Forelimb muscle (tissue), 1 donor: ENCODE data around the gene CHADL. TPM values are rescaled to one million over a fixed set of nuclear protein-coding genes. Genes with fewer than 3 reads are reported as not detected.

Experiments used
- DNase-seq: peaks from one replicate; pipeline ENCODE4 v3.0.0-alpha.2; 2013; ENCODE audit warnings: low read depth
- polyA plus RNA-seq: library from polyadenylated mRNA; unstranded; fragments of 120-200 nt; gene quantifications from one replicate; pipeline ENCODE4 v1.2.1, GENCODE V29; 2013; ENCODE audit not compliant: insufficient read length

CHADL gene
- polyA plus RNA-seq, 1 donor: 4.5 TPM

DNA sequence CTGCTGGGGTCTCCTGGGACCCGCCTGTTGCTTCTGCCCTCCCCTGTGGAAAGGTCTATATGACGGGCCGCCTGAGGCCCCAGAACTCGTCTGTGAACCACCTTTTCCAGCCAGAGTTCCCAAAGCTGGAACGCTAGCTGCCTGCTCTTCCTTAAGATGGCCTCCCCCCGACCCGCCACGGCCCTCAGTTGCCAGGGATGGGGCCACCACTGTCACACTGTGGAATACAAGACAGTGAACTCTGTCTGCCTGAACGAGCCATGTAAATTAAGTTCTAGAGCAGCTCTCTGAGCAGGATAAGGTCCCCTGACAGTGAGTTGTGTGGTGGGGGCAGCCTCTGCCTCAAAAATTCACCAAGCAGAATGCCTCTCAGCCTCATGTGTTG lies 10.3 kb downstream of the CHADL start:
- no peak for DNase-seq

DNA sequence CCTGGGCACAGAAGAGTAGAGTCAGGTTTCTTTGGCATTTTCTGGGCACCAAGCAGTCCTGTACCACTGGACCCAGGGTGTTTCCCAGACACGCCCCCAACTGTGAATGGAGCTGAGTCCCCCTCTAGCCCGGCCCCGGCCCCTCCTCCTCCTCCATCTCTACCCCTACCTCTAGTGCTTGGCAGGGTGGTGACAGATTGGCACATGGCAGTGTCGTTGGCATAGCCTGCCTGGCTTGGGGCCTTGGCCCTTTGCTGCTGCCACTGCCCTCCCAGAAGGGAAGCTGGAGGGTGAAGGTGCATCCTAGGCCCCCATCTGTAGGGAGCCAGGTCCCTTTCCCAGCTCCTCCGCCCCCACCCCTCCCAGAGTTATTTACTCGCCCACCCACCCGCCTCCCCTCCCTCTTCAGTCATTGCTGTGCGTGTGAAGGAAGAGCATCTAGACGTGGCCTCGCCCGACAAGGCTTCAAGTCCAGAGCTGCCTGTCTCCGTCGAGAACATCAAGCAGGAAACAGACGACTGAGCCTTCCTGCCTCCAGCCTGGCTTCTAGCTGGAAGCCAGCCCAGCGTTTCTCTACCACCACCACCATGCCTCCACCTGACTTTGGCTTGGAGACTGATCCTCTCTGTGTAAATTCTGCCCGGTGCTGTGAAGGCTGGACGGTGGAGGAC lies 10.9 kb downstream of the CHADL start:
- DNase-seq: no peak

DNA sequence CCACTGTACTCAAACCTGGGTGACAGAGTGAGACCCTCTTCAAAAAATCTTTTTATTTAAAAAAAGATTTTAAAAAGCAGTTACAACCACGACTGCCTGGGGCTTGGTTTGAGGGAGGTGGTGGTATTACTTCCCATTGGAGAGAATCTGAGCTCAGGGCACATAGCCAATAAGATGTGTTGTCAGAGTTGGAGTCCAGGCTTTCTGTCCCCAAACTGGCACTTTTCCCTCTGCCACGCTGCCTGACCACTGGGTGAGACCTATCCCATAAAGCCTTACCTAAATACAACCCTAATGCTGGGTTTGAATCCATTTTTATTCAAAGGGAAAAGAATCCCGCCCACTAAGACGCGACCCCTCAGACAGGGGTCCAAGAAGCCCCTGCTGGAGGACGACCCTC lies 11.5 kb downstream of the CHADL start:
- DNase-seq: no peak

DNA sequence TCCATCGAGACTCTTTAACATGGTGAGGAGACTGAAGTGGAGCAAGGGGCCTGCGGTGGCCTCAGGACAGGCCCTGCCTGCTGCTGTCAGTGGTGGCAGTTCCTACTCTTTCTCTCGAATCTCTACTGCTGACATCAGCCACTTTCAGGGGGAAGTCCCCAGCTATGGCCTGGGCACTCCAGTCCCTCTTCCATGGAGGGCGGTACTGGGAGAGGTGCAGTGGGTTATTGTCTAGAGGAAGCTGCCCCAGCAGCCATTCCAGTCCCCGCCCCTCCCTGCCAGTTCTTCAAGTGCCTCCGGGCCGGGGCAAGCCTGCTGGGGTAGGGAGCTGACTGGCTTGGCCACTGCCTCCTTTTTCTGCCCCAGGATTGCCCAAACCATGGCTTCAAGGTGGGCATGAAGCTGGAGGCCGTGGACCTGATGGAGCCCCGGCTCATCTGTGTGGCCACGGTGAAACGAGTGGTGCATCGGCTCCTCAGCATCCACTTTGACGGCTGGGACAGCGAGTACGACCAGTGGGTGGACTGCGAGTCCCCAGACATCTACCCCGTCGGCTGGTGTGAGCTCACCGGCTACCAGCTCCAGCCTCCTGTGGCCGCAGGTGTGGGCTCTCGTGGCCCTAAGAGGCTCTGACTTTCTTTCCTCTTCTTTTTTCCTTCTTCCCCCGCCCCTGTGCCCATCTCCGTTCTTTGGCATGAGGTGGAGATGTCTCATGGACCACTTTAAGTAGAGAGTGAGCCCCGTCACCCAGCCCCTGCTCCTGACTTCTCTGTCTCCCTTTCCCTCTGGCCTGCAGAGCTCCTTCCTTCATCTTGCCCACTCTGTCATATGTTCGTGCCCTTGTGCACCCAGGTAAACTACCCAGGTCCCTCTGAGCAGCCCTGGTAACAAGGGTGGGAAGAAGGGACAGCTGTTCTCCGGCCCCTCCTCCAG lies 13.7 kb downstream of the CHADL start:
- DNase-seq: no peak

DNA sequence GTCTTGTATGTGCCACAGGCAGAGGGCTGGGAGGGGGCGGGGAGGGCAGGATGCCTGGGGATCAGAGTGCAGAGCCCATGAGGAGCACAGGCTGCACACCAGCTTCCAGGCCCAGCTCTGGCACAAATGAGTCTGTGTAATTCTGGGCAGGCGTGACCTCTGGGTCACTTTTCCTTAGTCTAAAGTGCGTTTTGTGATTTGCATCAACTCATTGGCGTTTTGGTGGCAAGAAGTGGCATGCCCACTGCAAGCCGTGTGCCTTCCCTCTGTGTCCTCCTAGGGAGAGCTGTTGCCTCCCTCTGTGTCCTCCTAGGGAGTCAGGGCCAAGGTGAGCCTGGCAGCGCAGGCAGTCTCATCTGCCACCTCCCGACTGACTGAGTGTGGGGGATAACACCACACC lies 17.2 kb downstream of the CHADL start:
- DNase-seq: no peak

DNA sequence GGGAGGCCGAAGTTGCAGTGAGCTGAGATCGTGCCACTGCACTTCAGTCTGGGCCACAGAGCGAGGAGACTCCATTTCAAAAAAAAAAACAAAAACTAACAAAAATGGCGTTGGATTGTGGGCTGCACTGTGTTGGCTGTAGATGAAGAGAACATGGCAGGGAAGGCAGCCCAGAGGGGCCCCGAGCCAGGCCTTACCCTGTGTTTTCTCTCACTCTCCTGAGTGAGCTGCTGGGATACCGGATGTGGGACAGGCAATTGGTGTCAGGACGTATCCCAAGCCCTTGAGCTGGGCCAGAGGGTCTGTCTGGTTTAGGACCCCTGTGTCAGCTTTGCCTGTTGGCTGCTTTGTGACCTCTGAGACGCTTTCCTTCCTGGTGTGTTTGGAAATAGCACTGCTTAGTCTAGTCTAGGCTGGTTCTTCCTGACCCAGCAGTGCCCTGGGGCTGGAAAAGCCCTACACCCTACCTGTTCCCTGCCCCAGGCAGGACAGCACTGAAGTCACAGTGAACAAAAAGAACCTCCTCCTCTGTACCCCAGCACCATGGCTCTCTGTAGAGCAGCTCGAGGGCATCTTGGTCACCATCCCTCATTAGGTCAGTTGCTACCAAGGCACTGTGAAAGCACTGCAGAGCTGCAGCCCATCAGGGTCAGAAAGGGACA lies 17.8 kb downstream of the CHADL start:
- DNase-seq: no peak

DNA sequence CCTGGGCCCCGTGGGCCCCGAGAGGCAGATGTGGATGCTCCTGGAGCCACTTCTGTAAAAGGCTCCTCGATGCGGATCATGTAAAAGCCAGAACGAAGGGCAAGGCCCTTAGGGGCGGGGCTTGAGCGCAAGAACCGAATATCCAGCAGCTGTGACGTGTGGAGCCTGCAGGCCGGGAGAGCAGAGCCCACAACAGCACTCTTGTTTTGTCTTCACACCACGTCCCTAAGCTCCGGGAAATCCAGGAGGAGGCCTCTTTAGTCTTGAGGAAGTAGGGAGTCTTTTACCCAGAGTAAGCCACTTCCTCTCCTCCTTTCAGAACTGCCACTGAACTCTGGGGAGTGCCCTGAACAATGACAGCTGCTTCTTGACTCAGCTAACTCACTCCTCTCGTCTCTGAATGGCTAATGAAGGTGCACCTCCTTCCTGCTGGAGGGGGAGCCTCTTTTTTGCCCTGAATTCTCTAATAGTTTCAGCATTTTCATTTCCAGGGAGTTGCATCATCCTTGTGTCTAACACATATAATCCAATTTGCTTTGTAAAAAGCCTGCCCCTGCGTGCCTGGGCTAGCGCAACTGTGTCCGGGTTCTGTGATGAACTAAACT lies 23.1 kb downstream of the CHADL start:
- DNase-seq: no peak

DNA sequence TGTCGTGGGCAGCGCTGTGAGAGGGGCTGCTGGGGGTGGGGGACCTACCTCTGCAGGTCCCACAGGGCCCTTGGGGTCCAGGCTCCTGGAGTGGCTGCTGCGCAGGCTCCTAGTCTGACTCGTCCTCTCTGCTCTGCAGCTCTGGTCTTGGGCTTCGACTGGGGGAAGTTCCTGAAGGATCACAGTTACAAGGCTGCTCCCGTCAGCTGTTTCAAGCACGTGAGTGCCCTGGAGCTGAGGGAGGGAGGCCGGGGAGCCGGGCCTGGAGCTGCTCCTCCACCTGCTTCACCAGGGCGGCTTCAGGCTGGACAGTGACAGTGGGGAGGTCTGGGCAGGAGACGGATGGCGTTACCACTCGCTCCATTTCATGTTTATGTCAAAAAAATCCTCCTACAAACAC lies 23.7 kb downstream of the CHADL start:
- no peak for DNase-seq

DNA sequence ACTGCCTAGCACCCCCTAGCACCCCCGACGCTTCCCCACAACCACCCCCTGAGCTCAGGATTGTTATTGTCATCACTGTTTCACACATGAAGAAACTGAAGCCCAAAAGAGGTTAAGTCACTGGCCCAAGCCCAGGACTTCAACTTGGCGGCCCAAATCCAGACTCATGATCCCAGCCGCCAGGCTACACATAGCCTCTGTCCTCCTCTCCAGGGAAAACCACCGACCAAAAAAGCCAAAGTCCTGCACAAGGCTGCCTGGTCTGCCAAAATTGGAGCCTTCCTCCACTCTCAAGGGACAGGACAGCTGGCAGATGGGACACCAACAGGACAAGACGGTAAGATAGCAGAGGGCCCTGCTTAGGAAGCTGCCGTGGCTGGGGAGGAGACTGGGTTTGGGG lies 24.8 kb downstream of the CHADL start:
- DNase-seq: no peak

DNA sequence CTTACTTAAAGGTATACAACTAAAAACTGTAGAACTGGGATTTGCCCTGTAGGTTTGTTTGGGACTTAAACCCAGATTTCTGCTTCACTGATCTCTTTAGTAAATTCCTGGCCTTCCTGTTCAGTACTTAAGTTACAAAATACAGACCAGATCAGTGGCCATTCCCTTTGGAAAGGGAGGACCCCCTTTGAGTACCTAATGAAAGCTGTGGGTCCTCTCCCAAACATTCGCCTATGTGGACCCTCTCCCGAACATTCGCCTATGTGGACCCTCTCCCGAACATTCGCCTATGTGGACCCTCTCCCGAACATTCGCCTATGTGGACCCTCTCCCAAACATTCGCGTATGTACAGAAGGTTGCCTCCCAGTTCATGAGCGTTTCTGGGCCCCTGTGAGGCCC lies 25.3 kb downstream of the CHADL start:
- DNase-seq: no peak

DNA sequence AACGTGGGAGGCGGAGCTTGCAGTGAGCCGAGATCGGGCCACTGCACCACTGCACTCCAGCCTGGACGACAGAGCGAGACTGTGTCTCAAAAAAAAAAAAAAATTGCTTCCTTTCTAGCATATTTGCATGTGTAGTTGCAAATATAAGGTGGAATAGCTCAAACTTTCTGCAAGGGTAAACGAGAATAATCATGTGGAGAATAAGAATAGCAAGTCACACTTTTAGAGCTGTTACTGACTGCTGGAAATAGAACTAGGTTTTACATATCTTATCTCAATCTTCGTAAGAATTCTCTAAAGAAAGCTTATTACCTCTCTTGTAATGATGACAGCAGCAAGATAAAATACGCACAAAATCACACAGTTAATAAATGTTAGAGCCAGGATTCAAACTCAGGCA lies 34.0 kb downstream of the CHADL start:
- no peak for DNase-seq

DNA sequence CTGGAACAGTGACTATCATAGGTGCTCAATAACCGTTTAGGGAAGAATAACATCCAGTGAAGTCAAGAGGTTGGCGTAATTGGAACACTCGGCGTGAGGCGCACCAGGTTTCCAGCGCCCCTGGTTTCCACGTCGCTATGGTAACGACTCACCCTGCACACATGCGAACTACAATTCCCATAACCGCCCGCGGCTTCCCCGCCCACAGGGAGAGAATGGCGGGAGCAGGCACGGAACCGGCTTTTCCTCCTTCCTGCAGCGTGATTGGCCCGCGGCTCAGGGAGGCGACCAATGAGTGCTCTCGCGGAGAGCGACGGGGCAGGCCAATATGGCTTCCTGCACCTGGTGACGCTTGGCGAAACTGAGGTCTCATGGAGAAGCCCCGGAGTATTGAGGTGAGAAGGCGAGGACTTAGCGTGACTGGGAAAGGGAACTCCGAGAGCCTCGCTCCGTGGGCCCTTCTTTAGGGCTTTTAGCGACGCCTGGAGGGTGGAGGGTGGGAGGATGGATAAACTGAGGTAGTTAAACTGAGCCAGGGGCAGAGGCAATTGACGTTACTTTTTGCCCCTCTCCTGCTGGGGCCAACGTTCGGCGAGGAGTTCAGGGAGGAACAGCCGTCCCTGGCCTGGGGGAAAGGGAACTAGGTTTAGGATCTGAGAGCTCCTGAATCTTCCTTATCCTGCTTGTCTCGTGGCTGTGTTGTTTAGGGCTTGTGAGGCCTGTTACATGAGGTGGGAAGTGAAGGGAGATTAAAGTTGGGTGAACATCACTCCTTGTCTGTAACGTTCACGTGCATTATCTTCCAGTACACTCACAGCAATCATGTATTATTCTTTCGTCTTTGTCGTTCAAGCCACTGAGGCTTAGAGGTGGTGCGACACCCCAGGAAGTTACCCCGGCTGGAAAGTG lies 35.5 kb downstream of the CHADL start, which contains the start of gene L3MBTL2:
TSS of gene L3MBTL2 (plus strand) at position 321 of the 909 bp plus-strand sequence. CDS start at position 372, 51 bp downstream.
- peak; percentile 83 for DNase-seq

DNA sequence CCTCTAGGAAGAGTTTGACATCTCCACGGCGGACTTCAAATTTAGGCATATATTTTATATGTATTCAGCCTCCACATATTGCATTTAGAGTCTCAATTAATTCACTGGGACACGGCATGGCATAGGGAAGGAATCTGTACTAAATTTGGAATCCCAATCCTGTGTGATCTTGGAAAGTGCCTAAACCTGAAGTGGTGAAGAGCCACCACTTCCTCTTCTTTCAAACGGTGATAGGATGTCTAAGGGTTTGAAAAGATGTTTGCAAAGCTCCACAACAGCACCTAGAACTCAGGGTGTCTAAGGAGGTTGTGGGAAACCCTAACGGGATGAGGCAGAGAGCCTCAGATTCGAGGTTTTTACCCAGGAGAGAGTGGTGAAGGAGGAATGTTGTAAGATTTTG lies 36.7 kb downstream of the CHADL start:
- DNase-seq: no peak

DNA sequence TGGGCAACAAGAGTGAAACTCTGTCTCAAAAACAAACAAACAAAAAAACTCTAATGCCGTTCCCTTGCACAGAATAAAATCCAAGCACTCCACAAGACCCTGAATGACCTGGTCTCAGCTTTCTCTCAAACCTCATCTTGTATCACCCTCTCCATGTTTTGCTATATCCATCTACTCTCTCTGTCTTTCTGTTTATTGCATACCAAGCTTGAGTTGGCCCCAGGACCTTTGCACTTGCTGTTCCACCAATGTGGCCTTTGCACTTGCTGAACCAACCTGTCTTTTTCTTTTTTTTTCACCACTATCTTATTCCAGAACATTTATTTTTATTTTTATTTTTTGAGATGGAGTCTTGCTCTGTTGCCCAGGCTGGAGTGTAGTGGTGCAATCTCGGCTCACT lies 37.6 kb downstream of the CHADL start:
- DNase-seq: no peak

DNA sequence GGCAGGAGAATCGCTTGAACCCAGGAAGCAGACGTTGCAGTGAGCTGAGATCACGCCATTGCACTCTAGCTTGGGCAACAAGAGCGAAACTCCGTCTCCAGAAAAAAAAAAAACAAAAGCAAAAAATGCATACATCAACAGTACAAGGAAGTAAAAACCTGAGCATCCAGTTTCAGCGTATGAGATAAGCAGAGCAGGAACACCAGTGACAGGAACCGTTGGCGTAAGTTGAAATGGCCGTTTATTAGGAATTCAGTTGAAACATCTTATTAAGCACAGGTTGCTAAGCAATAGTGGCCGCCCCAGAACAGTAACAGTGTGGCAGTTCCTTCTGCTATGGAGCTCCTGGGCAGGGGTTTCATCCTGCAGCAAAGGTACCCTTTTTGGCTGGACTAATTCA lies 39.6 kb downstream of the CHADL start:
- no peak for DNase-seq

DNA sequence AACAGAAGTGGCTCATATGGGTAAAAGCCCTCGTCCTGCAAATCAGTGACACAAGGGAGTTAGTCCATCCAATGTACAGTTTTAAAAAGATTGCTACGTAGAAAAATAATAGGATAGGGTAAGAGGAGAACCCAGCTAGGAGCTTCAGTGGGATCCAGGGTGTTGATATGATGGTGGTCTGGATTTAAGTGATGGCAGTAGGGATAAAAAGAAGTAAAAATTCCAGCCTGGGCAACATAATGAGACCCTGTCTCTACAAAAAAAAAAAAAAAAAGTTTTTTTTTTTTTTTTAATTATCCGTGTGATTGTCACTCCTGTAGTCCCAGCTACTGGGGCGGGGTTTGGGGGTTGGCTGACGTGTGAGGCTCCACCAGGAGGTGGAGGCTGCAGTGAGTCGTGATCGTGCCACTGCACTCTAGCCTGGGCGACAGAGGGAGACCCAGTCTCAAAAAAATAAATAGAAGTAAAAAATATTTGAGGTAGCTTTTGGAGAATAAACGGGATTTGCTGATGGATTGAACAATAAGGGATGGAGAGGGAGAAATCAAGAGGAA lies 42.6 kb downstream of the CHADL start:
- no peak for DNase-seq

DNA sequence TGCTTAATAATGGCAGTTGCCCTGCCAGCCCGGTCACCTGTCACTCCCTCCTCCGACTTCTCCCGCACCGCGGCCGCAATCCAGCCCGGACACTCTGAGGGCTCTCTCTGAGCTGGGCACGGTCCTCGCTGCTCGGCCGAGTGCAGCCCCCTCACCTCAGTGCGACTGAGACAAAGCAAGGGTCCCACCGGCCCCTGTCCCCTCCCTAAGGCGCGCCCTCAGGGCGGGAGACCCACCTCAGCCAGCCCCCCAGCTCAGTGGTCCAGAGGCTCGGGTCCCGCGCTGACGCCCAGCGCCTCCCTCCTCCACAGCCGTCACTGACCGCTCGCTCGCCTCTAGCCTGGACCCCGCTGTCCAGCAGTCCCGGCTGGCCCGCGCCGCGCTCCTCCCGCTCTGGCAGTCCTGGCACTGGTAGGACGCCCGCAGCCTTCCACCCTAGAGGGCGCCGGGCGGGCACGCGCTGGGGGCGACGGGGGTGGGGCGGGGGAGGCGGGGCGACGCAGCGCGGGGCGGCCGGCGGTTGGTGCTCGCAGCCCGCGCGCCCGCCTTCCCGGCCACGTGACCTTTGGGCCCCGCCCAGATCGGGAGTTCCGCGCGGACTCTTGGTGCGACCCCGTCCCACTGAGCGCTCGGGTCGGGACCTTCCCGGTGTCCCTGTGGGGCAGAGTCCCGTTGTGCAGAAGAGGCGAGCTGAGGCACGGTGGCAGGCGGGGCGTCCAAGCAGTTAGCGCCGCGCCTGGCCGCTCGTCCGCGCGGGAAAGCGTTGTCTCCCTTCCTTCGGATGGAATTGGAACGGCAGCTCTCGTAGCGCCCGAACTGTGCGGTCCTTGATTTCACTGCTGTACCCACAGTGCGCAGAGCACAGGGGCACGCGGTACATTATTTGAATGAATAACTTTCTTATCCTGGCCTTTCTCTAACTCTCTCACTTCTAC lies 43.4 kb downstream of the CHADL start:
- DNase-seq: peak; percentile 22

DNA sequence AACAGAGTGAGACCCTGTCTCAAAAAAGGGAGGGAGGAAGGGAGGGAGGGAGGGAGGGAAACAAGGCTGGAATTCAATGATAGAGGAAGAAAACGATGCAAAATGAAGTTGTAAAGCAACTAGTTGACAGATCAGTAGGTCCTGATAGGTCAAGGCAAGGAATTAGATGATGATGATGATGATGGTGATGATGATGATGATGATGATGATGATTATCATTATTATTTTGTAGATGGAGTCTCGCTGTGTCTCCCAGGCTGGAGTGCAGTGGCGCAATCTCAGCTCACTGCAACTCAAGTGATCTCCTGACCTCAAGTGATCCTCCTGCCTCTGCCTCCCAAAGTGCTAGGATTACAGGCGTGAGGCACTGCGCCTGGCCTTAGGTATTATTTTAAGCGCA lies 46.9 kb downstream of the CHADL start:
- DNase-seq: no peak

DNA sequence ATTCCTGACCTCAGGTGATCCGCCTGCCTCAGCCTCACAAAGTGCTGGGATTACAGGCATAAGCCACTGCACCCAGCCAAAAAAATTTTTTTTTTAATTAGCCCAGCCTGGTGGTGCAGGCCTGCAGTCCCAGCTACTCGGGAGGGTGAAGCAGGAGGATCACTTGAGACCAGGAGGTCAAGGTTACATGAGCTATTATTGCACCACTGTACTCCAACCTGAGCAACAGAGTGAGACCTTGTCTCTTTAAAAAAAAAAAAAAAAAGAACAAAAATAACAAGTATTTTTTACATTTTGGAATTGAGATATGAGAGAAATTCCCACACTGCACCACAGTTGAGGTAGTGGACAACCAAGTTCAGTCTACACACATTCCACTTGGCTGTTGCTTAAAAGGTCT lies 49.3 kb downstream of the CHADL start:
- no peak for DNase-seq

DNA sequence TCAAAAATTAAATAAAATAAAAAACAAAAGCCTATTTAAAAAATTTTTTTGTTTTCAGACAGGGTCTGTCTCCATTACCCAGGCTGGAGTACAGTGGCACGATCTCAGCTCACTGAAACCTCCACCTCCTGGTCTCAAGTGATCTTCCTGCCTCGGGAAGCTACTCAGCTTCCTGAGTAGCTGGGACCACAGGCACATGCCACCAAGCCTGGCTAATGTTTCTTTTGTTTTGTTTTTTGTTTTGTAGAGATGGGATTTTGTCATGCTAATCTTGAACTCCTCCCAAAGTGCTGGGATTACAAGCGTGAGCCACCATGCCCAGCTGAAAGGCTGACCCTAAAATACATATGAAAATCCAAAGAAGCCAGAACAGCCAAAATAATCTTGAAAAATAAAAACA lies 56.1 kb downstream of the CHADL start:
- DNase-seq: no peak
